Right renal cortex interstitium (tissue), 3 donors: Measurements from ENCODE around the gene CYB5RL. TPM values are rescaled to one million over a fixed set of nuclear protein-coding genes. Genes with fewer than 3 reads are reported as not detected.
"Not testable (repeated sequence)": the region's sequence is repeated elsewhere in the genome, so short reads cannot be mapped to it uniquely, and the experiment has no call there.

ENCODE experiments used
- DNase-seq, 3 donors: peaks; one replicate each; pipeline ENCODE4 v3.0.0-alpha.2; 2013; ENCODE audit warnings: low read depth in 3 of 3, low spot score in 2 of 3
- polyA plus RNA-seq, 3 donors: library from polyadenylated mRNA; unstranded; fragments of 120-200 nt; gene quantifications; one replicate each; pipeline ENCODE4 v1.2.1, GENCODE V29; 2013; ENCODE audit not compliant: insufficient read length in 3 of 3

The CYB5RL gene
- polyA plus RNA-seq, 3 donors: 6.4 to 7.7 (median 6.5) TPM

DNA sequence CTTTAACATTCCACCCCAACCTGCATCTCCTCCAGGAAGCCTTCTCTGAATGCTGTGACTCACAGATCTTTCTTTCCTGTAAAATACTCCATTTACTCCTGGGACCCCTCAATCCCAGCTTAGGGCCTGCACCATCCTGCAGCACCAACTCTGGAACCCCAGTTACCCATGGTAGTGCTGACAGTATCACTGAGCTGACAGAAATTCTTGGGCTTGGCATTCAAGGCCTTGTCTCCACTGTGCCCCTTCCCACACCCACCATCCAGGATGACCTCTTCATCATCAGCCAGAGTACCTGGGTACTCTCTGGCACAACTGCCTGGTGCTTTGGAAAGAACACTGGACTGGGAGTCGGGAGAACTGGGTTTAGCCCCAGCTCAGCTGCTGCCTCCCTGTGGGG is 8.3 kb downstream of the CYB5RL start:
- no peak for DNase-seq

DNA sequence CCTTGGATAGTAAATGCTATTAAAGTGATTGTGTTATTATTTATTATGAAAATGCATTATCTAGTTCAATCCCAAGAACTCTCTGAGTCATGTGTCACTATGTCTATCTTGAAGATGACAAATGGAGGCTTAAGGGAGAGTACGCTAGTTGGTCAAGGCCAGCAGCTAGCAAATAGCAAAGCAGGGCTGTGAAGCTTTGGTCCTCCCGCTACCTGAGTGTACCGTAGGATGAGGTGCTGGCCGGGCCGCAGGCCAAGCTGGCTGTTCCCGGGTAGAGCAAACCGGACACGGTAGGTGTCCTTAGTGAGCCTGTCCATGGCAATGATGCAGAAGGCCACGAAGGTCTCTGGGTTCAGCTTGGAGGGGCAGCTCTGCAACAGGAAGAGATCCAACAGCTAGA is 9.3 kb downstream of the CYB5RL start:
- DNase-seq: no peak

DNA sequence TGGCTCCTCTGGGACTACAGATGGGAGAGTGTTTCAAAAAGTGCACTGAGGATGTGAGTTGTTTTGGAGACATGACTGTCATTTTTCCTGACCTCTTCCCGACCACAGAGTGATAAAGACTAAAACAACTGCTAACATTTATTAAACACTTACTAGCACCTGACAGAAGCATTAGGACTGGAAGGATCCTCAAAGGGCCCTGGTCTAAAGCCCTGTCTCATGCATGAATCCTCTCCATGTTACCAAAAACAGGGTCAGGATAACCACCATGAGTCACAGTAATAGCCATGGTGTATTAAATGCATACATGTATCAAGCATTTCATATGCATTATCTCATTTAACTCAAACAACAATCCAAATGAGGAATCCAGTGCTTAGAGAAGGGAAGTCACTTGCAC is 11.5 kb downstream of the CYB5RL start:
- DNase-seq: no peak

DNA sequence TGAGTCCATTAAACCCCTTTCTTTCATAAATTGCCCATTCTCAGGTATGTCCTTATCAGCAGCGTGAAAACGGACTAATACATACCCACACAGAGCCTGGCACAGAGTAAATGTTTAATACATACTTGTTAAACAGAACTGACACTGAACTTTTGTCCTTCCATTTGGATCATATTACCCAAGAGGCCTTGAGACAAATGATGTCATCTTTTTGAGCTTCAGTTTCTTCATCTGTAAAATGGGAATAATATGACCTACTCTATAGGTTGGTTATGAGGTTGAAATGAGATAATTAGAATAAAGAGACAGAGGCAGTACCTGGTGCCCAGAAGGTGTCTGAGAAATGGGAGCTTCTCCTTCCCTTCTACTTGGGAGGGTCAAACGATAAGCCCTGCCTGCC is 13.8 kb downstream of the CYB5RL start:
- no peak for DNase-seq

DNA sequence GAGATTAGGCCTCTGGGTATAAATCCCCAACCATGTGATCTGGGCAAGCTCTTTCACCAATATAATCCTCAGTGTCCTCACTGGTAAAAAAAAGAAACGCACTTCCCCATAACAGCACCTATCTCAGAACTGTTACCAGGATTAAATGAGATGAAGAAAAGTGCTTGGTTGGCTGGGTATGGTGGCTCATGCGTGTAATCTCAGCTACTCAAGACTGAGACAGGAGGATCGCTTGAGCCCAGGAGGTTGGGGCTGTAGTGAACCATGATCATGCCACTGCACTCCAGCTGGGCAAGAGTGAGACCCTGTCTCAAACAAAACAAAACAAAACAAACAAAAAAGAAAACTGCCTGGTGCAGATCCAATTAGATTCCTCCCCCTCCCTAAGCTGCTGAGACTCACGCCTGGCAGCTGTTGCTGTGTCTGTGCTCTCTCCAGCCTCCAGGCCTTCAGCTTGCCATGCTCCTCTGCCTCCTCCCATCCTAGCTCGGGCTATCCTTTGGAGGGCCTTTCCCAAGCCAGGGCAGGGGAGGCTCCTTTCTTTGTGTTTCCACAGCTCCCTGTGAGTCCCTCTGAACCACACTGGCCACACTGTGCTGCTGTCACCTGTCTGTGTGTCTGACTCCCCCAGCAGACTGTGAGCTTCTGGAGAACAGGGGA is 19.0 kb downstream of the CYB5RL start:
- no peak for DNase-seq

DNA sequence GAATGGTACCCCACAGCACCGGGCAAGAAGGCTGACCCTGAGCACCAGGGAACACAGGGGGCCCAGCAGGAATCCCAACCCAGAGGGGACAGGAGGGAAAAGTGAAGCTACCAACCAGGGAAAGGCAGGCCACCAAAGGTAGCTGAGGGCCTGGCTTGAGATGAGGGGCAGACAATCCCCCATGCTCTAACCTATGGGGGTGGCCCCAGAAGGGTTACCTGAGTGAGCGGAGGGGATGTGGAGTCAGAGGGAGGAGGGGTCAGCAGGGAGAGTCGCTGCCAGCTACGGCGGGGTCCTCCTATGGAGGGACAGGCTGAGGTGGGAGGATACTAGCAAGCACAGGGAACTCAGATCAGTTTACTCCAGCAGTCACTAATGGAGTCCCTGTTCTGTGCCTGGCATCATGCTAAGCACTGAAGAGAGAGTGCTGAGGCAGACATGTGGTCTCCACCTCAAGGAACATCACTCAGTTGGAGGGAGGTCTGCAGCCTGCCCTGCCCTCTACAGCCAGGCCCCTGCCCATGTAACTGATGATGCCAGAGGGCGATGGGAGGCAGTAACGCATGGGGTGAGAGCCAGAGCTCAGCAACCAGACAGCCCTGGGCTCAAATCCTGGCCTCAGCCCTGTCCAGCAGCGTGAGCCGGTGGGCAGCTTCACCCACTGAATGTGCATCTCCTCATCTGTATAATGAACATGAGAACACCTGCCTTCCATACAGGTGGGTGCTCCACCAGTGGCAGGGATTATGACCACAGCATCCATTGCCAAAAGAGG is 21.3 kb downstream of the CYB5RL start:
- DNase-seq: no peak

DNA sequence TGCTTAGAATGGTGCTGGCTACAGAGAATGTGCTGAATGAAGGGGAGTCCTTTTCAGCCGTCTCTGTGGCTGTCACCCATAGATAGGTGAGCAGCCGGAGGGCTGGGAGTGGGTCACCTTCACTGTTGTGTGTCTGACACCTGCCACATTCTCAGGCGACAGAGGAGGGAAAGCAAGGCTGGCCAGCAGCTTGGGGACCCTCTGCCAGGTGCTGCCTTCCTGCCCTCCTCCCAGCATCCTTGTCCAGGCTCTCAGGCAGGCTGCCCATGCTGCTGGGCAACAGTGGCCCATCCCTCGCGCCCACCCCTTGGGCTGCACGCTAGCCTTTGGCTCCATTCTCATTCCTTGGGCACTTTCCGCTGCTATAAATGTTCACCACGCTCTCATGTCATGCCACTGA is 22.1 kb downstream of the CYB5RL start:
- no peak for DNase-seq

DNA sequence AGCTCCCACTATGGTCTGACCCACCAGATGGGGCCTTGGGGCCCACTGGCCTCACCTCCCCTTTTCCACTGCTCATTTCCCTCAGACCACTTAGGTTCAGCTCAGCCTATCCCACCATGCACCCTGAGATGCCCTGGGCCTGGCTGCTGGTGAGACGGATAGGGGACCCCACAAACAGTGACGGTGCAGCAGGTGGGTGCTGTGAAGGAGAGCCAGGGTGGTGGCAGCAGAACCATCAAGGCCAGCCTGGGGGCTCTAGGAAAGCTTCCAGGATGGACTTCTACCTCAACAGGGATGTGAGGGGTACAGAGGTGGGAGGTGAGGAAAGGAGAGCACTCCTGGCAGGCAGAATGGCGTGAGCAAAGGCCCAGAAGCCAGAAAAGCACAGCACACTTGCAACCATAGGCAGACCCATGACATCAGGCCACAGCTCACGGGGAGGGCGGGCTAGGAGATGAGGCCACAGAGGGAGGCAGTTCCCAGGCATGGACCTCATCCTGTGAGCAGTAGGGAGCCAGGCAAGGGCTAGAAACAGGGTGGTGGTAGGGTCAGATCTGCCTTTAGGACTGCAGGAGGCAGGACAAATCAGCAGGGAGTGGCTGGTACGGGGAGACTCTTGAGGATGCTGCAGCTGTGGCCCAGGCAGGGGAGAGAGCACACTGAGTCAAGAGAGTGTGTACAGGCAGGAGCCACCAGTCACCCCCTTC is 23.1 kb downstream of the CYB5RL start:
- no peak for DNase-seq

DNA sequence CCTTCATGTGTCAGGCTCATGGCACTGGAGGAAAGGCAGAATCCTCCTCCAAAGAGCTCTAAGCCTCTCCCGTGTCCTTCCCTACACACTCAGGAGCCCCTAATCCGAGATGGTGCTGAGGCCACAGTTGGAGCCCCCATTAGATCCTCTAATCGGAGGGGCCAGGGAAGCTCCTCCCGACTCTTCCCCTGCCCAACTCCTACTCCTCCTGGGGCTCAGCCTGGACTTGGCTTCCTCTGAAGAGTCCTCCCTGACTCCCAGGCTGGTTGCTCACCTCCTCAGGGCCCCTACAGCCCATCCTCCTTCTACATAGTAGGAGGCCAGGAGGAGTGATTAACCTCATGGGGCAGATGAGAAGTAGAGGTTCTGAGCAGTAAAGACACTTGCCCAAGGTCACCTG is 25.7 kb downstream of the CYB5RL start:
- DNase-seq: no peak

DNA sequence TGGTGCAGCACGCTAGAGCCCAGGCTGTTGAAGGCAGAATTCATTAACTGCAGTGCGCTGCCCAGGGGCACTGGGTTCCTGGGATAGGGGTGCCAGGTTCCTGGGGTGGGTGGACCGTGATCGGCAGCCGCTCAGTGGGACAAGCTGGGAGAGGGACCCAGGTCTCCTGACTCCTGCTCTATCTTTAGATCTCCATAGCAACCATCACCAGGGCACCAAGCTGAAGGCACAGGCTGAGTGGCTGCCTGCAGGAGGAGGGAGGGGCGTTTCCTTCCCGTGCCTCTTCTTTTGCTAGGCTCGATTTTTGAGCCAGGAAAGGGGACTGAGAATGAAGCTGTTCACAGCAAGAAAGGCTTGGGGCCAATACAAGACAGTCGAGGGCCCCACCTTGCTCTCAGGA is 26.1 kb downstream of the CYB5RL start:
- no peak for DNase-seq

DNA sequence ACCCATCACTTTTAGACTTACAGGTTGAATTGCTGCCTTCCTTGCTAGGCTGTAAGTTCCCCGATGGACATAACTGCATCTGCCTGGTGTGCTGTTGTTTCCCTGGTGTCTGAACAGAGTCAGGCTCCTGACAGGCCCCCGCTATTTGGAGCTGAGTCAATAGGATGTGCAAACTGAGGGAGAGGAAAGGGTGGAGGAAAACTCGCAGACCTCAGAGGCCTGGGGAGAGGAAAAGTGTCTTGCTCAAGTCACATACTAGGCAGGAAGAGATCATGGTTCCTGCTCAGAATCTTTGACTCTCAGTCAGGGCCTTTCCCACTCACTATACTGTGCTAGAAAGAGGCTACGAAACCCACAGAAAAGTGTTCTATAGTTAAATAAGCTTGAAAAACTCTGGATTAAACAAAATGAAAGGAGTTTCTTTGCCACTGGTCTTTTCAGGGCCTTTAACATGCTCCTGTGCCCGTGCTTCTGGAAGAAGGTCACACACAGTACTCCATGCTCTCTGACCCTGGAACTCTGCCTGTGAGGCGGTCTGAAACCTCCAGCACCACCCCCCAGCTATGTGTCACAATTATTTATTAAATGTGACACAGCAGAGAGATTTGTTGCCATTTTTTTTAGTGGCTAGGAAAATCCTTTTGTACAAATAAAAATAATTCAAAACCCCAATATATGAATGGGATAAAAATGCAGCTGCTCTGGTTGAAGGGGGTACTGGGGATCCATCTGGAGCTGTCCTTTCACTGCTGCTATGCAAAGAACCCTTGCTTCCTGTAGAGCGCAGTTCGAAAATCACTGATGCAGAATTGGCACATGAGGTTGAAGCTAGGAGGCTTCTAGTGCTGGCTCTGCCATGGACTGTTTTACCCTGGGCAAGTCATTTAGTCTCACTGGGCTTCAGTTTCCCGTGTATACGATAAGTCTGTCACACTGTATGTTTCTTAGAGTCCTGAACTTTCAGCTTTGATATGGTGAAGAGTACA is 26.9 kb downstream of the CYB5RL start:
- no peak for DNase-seq

DNA sequence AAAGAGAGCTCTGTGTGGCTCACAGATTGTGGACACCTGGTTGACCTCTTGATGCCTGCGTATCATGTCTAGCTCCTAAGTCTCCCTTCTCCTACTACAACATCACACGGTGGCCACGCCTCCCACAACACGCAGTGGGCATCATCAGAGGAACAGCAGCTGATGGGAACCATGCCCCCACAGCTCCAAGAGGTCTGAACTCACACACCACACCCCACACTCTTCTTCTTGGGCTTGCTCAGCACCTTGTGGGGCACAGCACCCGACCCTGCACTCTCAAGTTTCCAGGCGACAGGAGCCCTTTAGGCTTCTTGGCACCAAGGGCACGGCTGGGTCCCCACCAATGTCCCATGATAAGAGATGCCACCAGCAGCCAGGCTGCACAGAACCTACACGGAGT is 28.2 kb downstream of the CYB5RL start:
- DNase-seq: no peak

DNA sequence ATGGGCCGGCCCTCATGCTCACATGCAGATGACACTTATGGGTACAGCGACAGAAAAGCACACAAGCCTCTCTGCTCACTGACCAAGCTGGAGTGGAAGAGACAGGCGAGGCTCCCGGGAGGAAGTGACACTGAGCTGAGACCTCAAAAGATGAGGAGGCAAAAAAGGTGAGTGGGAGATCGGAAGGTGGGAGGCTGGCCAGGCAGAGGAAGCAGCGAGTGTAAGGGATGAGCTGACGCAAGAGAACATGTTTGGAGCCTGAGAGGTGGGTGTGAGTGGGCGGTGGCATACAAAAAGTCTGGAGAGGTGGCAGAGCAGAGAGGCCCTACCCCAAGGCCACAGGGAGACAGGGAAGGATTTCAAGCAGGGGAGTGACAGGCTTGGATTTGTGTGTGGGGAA is 28.8 kb downstream of the CYB5RL start:
- no peak for DNase-seq

DNA sequence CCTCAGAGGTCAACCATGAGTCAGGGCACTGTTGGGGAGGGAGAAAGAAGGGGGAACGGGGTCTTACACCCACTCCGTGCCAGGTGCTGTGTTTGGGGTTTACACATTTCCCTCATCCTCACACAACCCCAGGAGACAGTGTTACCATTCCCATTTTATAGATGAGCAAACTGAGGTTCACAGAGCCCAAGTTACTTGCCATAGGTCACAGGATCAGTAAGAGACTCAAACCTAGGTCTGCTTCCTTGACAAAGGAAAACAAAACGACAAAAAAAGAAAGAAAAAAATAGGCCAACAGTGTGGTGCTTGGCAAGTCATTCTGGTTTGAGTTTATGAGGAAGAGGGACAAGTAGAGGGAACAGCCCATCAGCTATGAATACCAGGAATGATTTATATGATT is 30.8 kb downstream of the CYB5RL start:
- no peak for DNase-seq

DNA sequence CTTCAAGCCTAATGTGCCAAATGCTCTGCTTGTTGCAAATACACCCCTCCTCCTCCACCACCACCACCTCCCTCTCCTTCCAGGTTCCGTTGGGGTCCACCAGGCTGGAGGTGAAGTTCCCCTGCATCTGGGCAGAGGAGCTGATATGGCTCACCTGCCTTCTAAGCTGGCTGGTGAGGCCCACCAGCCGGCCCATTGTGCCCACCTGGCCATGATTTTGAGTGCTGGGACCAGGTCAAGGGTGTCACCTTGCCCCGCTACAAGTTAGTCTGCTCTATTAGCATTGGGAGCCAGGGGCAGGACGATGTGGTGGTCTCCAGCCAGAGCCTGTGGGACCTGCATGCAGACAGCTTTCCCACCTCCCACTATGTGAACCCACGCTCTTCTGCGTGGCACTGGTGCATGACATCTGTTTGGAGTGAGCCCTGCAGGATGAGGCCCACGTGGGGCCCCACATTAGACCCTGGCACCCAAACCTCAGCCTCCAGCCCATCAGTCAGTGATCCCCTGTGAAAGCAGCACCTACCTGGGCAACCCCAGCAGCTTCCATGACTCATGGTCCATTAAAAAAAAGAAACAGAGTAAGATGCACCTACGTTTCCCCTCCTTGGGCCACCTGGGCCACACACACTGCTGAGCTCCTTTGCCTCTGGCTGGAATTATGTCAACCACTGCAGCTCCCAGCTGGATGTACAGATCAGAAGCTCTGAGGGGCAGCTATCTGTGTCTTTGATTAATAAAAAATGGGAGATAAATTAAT is 31.4 kb downstream of the CYB5RL start:
- DNase-seq: no peak

DNA sequence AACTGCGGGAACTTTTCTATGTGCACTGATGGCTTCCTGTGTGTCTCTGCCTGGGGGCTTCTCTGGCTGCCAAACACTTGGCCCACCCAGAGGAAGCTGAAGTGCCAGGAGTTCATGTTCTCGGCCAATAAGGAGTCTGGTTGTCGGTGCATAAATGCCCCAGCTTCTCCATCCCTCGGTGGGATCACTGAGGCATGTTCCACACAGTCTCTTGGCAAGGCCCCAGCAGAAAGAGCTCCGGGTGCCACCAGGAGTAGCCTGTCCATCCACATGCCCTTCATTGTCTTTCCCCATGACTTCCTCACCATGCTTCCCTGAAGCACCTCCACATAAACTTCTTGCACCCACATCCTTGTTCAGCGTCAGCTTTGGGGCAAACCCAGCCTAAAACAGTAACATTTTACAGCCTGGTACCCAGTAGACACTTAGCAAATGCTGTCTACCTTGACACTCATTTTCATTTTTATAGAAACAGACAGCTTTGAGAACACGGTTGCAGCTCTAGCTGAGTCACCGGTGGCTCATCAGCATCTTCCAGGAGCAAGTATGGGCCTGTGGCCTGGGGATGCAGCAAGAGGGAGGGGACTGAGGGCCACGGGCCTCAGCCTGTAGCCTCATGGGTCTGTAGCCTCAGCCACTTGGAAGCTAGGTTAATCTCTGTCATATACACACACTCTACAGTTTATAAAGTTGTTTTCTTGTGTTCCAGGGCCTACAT is 32.2 kb downstream of the CYB5RL start:
- DNase-seq: no peak

DNA sequence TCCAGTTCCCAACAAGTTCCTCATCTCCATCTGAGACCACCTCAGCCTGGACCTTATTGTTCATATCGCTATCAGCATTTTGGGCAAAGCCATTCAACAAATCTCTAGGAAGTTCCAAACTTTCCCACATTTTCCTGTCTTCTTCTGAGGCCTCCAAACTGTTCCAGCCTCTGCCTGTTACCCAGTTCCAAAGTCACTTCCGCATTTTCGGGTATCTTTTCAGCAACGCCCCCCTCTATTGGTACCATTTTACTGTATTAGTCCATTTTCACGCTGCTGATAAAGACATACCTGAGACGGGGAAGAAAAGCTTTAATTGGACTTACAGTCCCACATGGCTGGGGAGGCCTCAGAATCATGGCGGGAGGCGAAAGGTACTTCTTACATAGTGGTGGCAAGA is 33.5 kb downstream of the CYB5RL start:
- not testable (repeated sequence) for DNase-seq

DNA sequence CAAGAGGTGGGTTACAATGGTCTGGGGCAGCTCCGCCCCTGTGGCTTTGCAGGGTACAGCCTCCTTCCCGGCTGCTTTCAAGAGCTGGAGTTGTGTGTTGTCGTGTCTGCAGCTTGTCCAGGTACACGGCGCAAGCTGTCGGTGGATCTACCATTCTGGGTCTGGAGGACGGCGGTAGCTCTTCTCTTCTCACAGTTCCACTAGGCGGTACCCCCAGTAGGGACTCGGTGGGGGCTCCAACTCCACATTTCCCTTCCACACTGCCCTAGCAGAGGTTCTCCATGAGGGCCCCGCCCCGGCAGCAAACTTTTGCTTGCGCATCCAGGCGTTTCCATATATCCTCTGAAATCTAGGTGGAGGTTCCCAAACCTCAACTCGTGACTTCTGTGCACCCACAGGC is 34.7 kb downstream of the CYB5RL start:
- DNase-seq: no peak

DNA sequence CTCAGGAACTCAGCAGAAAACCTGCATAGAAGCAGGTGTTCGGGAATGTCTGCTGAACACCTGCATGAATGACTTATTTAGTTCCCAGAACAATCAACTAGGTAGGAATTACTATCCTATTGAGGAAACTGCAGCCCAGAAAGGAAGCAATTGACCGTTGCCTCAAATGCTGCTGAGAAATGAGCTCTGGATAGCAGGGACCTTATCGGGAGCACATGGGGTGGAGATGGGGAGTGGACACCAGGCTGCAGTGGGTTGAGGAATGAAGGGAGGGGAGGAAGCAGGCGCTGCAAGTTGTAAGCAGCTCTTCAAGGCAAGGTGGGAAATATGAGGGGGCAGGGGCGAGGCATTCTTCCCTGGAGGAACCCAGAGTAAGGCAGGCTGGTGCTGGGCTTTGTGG is 36.3 kb downstream of the CYB5RL start:
- no peak for DNase-seq
